HepG2 (cell line): ENCODE data around the gene PGPEP1. TPM values are rescaled to one million over a fixed set of nuclear protein-coding genes. Genes with fewer than 3 reads are reported as not detected.

Experiments
- ELF3 ChIP-seq: IDR thresholded peaks from 2 replicates; pipeline ENCODE4 v1.6.1; 2016; ENCODE audit warnings: missing genetic modification reagents, missing compliant biosample characterization
- GABPA ChIP-seq, 2 experiments: IDR thresholded peaks; 2 replicates each; pipeline ENCODE4 v1.6.1; 2011 to 2016; ENCODE audit warnings: low read depth in 2 of 2, low read length in 1 of 2, missing biosample characterization in 1 of 2, missing genetic modification characterization in 1 of 2
- KDM1A ChIP-seq: IDR thresholded peaks from 2 replicates; pipeline ENCODE4 v1.6.1; 2016; ENCODE audit warnings: missing compliant biosample characterization
- NAIF1 ChIP-seq: sonication (generic); formaldehyde crosslinking; IDR thresholded peaks from 2 replicates; pipeline ENCODE4 v1.5.0; 2020; ENCODE audit warnings: mild to moderate bottlenecking, missing genetic modification reagents, borderline replicate concordance
- ZFP1 ChIP-seq: IDR thresholded peaks from 2 replicates; pipeline ENCODE4 v1.6.1; 2016
- ZKSCAN8 ChIP-seq: IDR thresholded peaks from 2 replicates; pipeline ENCODE4 v1.6.1; 2016; ENCODE audit warnings: borderline replicate concordance, missing genetic modification reagents, missing compliant biosample characterization
- ZNF124 ChIP-seq: sonication (generic); formaldehyde crosslinking; IDR thresholded peaks from 2 replicates; pipeline ENCODE4 v1.4.0; 2020; ENCODE audit warnings: missing genetic modification reagents
- ZNF24 ChIP-seq: fragments of 450-650 bp; IDR thresholded peaks from 2 replicates; pipeline ENCODE4 v1.6.1; 2017; ENCODE audit warnings: antibody characterized with exemption, mild to moderate bottlenecking
- ZNF7 ChIP-seq: IDR thresholded peaks from 2 replicates; pipeline ENCODE4 v1.6.1; 2016; ENCODE audit warnings: missing biosample characterization, missing genetic modification reagents
- ZNF878 ChIP-seq: sonication (generic); formaldehyde crosslinking; IDR thresholded peaks from 2 replicates; pipeline ENCODE4 v1.8.1; 2023; ENCODE audit warnings: mild to moderate bottlenecking, missing genetic modification reagents, moderate library complexity
- polyA plus RNA-seq, 8 experiments: library from polyadenylated mRNA; depleted of rRNA in 3 of 8; stranded (reverse) in 7 of 8; unstranded in 1 of 8; fragments of >200 nt; fragmentation: Illumina TruSeq in 4 of 8; extraction: Trizol in 4 of 8; gene quantifications; 2 replicates each; pipeline versions ENCODE4 v1.2.1 to v1.2.3, GENCODE V29; 2011 to 2016; ENCODE audit warnings: low read depth in 4 of 8, missing spikeins in 1 of 8, mixed read lengths in 1 of 8; ENCODE audit not compliant: insufficient read depth in 1 of 8
- total RNA-seq, 5 experiments: library from RNA; depleted of rRNA; stranded (reverse); fragments of >200 nt; fragmentation: Illumina TruSeq; extraction: Trizol; gene quantifications; 2 replicates each; pipeline ENCODE4 v1.2.3, GENCODE V29; 2016; ENCODE audit warnings: low read depth in 1 of 5
- TF ChIP-seq, protein P1 (sequence below): sonication (generic); formaldehyde crosslinking; IDR thresholded peaks from 2 replicates; pipeline ENCODE4 v1.5.0; 2020; ENCODE audit warnings: mild to moderate bottlenecking, missing genetic modification reagents, borderline replicate concordance
- TF ChIP-seq, protein P2 (sequence below): sonication (generic); formaldehyde crosslinking; IDR thresholded peaks from 2 replicates; pipeline ENCODE4 v1.5.1; 2020; ENCODE audit warnings: mild to moderate bottlenecking, missing genetic modification reagents, borderline replicate concordance
- TF ChIP-seq, protein P3 (sequence below): fragments of 450-650 bp; IDR thresholded peaks from 2 replicates; pipeline ENCODE4 v1.6.1; 2017
- TF ChIP-seq, protein P4 (sequence below): sonication (generic); formaldehyde crosslinking; IDR thresholded peaks from 2 replicates; pipeline ENCODE4 v1.5.1; 2020; ENCODE audit warnings: mild to moderate bottlenecking, moderate library complexity, missing genetic modification reagents

Gene PGPEP1
- total and polyA plus RNA-seq, 2 of the 13 experiments (the other 11 are each of a cell fraction or from before 2014, with no cell fraction given), result 53.1 to 56.6 TPM

DNA sequence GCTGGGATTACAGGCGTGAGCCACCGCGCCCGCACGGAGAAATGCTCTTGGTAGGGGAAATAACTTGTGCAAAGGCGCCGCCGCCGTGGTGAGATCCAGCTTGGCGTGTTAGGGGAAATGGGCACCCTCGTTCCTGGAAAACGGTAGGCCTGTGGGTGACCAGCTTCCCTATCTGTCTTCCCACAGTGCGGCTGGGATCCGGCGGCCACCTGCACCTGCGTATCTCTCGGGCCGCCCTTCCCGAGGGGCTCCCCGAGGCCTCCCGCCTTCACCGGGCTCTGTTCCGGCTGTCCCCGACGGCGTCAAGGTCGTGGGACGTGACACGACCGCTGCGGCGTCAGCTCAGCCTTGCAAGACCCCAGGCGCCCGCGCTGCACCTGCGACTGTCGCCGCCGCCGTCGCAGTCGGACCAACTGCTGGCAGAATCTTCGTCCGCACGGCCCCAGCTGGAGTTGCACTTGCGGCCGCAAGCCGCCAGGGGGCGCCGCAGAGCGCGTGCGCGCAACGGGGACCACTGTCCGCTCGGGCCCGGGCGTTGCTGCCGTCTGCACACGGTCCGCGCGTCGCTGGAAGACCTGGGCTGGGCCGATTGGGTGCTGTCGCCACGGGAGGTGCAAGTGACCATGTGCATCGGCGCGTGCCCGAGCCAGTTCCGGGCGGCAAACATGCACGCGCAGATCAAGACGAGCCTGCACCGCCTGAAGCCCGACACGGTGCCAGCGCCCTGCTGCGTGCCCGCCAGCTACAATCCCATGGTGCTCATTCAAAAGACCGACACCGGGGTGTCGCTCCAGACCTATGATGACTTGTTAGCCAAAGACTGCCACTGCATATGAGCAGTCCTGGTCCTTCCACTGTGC is 47.9 kb downstream of the PGPEP1 start (continued):
- TF ChIP-seq, protein P1, sequence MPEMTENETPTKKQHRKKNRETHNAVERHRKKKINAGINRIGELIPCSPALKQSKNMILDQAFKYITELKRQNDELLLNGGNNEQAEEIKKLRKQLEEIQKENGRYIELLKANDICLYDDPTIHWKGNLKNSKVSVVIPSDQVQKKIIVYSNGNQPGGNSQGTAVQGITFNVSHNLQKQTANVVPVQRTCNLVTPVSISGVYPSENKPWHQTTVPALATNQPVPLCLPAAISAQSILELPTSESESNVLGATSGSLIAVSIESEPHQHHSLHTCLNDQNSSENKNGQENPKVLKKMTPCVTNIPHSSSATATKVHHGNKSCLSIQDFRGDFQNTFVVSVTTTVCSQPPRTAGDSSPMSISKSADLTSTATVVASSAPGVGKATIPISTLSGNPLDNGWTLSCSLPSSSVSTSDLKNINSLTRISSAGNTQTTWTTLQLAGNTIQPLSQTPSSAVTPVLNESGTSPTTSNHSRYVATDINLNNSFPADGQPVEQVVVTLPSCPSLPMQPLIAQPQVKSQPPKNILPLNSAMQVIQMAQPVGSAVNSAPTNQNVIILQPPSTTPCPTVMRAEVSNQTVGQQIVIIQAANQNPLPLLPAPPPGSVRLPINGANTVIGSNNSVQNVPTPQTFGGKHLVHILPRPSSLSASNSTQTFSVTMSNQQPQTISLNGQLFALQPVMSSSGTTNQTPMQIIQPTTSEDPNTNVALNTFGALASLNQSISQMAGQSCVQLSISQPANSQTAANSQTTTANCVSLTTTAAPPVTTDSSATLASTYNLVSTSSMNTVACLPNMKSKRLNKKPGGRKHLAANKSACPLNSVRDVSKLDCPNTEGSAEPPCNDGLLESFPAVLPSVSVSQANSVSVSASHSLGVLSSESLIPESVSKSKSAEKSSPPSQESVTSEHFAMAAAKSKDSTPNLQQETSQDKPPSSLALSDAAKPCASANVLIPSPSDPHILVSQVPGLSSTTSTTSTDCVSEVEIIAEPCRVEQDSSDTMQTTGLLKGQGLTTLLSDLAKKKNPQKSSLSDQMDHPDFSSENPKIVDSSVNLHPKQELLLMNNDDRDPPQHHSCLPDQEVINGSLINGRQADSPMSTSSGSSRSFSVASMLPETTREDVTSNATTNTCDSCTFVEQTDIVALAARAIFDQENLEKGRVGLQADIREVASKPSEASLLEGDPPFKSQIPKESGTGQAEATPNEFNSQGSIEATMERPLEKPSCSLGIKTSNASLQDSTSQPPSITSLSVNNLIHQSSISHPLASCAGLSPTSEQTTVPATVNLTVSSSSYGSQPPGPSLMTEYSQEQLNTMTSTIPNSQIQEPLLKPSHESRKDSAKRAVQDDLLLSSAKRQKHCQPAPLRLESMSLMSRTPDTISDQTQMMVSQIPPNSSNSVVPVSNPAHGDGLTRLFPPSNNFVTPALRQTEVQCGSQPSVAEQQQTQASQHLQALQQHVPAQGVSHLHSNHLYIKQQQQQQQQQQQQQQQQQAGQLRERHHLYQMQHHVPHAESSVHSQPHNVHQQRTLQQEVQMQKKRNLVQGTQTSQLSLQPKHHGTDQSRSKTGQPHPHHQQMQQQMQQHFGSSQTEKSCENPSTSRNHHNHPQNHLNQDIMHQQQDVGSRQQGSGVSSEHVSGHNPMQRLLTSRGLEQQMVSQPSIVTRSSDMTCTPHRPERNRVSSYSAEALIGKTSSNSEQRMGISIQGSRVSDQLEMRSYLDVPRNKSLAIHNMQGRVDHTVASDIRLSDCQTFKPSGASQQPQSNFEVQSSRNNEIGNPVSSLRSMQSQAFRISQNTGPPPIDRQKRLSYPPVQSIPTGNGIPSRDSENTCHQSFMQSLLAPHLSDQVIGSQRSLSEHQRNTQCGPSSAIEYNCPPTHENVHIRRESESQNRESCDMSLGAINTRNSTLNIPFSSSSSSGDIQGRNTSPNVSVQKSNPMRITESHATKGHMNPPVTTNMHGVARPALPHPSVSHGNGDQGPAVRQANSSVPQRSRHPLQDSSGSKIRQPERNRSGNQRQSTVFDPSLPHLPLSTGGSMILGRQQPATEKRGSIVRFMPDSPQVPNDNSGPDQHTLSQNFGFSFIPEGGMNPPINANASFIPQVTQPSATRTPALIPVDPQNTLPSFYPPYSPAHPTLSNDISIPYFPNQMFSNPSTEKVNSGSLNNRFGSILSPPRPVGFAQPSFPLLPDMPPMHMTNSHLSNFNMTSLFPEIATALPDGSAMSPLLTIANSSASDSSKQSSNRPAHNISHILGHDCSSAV (CRISPR knock-in tag), result no peak
- no peak for TF ChIP-seq ZNF7 (CRISPR knock-in tag)
- peak; percentile 53 for TF ChIP-seq ZNF124 (CRISPR knock-in tag)
- no peak for TF ChIP-seq GABPA (IDR thresholded peaks at IDR 0.05; ENCODE audit: low read depth, low read length)
- TF ChIP-seq GABPA (CRISPR knock-in tag; IDR thresholded peaks at IDR 0.05; ENCODE audit: low read depth), result no peak
- TF ChIP-seq, protein P2, sequence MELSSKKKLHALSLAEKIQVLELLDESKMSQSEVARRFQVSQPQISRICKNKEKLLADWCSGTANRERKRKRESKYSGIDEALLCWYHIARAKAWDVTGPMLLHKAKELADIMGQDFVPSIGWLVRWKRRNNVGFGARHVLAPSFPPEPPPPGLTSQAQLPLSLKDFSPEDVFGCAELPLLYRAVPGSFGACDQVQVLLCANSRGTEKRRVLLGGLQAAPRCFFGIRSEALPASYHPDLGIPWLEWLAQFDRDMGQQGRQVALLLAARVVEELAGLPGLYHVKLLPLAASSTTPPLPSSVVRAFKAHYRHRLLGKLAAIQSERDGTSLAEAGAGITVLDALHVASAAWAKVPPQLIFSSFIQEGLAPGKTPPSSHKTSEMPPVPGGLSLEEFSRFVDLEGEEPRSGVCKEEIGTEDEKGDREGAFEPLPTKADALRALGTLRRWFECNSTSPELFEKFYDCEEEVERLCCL (CRISPR knock-in tag), result no peak
- peak; percentile 64 for TF ChIP-seq ZKSCAN8 (CRISPR knock-in tag)
- TF ChIP-seq KDM1A (CRISPR knock-in tag), result no peak
- TF ChIP-seq, protein P3, sequence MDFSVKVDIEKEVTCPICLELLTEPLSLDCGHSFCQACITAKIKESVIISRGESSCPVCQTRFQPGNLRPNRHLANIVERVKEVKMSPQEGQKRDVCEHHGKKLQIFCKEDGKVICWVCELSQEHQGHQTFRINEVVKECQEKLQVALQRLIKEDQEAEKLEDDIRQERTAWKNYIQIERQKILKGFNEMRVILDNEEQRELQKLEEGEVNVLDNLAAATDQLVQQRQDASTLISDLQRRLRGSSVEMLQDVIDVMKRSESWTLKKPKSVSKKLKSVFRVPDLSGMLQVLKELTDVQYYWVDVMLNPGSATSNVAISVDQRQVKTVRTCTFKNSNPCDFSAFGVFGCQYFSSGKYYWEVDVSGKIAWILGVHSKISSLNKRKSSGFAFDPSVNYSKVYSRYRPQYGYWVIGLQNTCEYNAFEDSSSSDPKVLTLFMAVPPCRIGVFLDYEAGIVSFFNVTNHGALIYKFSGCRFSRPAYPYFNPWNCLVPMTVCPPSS, result no peak
- no peak for TF ChIP-seq ZNF24
- TF ChIP-seq ZNF878 (CRISPR knock-in tag), result peak; percentile 27; the same call in 1 of the 2 replicates
- TF ChIP-seq, protein P4, sequence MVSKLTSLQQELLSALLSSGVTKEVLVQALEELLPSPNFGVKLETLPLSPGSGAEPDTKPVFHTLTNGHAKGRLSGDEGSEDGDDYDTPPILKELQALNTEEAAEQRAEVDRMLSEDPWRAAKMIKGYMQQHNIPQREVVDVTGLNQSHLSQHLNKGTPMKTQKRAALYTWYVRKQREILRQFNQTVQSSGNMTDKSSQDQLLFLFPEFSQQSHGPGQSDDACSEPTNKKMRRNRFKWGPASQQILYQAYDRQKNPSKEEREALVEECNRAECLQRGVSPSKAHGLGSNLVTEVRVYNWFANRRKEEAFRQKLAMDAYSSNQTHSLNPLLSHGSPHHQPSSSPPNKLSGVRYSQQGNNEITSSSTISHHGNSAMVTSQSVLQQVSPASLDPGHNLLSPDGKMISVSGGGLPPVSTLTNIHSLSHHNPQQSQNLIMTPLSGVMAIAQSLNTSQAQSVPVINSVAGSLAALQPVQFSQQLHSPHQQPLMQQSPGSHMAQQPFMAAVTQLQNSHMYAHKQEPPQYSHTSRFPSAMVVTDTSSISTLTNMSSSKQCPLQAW (CRISPR knock-in tag), result peak; percentile 77
- TF ChIP-seq ELF3 (CRISPR knock-in tag), result no peak
- TF ChIP-seq NAIF1 (CRISPR knock-in tag), result no peak
- TF ChIP-seq ZFP1 (CRISPR knock-in tag), result no peak
